ENCODE results near the gene PARD3B.

DNA sequence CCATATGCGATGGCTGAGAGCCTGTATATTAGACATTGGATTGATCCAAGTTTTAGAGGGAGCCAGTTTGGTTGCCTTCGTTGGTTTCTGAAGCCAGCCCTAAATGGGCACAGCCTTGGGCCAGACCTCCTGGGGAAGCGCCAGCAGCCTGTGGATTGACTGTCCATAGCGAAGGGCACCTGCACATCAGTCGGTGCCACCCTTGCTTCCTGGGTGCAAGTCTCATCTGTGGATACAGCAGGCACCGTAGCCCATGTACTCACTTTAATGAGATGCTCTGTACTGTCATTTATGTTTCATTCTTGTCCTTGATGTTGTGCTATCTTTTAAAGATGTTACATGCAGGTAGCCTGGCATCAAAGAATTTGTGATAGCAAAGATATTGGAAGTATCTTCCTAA lies 600.6 kb downstream of the PARD3B start:
- TF ChIP-seq, protein P1, sequence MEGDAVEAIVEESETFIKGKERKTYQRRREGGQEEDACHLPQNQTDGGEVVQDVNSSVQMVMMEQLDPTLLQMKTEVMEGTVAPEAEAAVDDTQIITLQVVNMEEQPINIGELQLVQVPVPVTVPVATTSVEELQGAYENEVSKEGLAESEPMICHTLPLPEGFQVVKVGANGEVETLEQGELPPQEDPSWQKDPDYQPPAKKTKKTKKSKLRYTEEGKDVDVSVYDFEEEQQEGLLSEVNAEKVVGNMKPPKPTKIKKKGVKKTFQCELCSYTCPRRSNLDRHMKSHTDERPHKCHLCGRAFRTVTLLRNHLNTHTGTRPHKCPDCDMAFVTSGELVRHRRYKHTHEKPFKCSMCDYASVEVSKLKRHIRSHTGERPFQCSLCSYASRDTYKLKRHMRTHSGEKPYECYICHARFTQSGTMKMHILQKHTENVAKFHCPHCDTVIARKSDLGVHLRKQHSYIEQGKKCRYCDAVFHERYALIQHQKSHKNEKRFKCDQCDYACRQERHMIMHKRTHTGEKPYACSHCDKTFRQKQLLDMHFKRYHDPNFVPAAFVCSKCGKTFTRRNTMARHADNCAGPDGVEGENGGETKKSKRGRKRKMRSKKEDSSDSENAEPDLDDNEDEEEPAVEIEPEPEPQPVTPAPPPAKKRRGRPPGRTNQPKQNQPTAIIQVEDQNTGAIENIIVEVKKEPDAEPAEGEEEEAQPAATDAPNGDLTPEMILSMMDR (IDR thresholded peaks at IDR 0.05), result no peak
- no peak for TF ChIP-seq POLR2A (IDR thresholded peaks at IDR 0.05)

Measured in lower leg skin (tissue), 3 donors.